Neural cell (in vitro differentiated cells): ENCODE measurements around the gene MDGA2. TPM values are rescaled to one million over a fixed set of nuclear protein-coding genes. Genes with fewer than 3 reads are reported as not detected.

Experiments used
- H2AFZ ChIP-seq: fragments of 200-600, 300-800 bp; sonication (generic), shearing (Covaris generic); 2 replicates; pipeline ENCODE4 v1.6.0; 2014; ENCODE audit warnings: low read depth, mild to moderate bottlenecking, antibody characterized with exemption, low read length, moderate library complexity
- H3F3A ChIP-seq: fragments of 200-600 bp; shearing (Covaris generic); 2 replicates; pipeline ENCODE4 v1.6.1; 2016; ENCODE audit warnings: mild to moderate bottlenecking, moderate library complexity, mixed read lengths, antibody characterized with exemption, low read length; ENCODE audit not compliant: insufficient read depth, poor library complexity, severe bottlenecking
- H3K27ac ChIP-seq: fragments of 200-600, 300-800 bp; sonication (generic), shearing (Covaris generic); 2 replicates; pipeline ENCODE4 v1.5.1; 2014; ENCODE audit warnings: mild to moderate bottlenecking, low read length, moderate library complexity
- H3K27me3 ChIP-seq: fragments of 300-800, 200-600 bp; sonication (generic), shearing (Covaris generic); 2 replicates; pipeline ENCODE4 v1.6.0; 2014; ENCODE audit warnings: mild to moderate bottlenecking, low read depth, low read length, moderate library complexity; ENCODE audit not compliant: insufficient read depth
- H3K36me3 ChIP-seq: fragments of 300-800, 200-600 bp; sonication (generic), shearing (Covaris generic); 2 replicates; pipeline ENCODE4 v1.5.1; 2014; ENCODE audit warnings: mild to moderate bottlenecking, antibody characterized with exemption, low read length, moderate library complexity; ENCODE audit not compliant: insufficient read depth
- H3K4me2 ChIP-seq: fragments of 300-800, 200-600 bp; sonication (generic), shearing (Covaris generic); 2 replicates; pipeline ENCODE4 v1.6.0; 2014; ENCODE audit warnings: mild to moderate bottlenecking, low read length
- H3K4me3 ChIP-seq: fragments of 300-800, 200-600 bp; sonication (generic), shearing (Covaris generic); 2 replicates; pipeline ENCODE4 v1.5.1; 2014; ENCODE audit warnings: mild to moderate bottlenecking, low read length, moderate library complexity
- H3K79me2 ChIP-seq: fragments of 200-600 bp; shearing (Covaris generic); replicated peaks from 2 replicates; pipeline ENCODE4 v1.6.0; 2014; ENCODE audit warnings: mild to moderate bottlenecking, low read length, moderate library complexity; ENCODE audit not compliant: insufficient read depth
- H3K9ac ChIP-seq: fragments of 300-800, 200-600 bp; sonication (generic), shearing (Covaris generic); 2 replicates; pipeline ENCODE4 v1.6.1; 2016; ENCODE audit warnings: mild to moderate bottlenecking, low read length, mixed read lengths
- H3K9me2 ChIP-seq: fragments of 200-600 bp; shearing (Covaris generic); 2 replicates; pipeline ENCODE4 v1.6.1; 2016; ENCODE audit warnings: mild to moderate bottlenecking, low read length, mixed read lengths; ENCODE audit not compliant: insufficient read depth
- H3K9me3 ChIP-seq: fragments of 200-600, 300-800 bp; sonication (generic), shearing (Covaris generic); 2 replicates; pipeline ENCODE4 v1.6.1; 2016; ENCODE audit warnings: mild to moderate bottlenecking, mixed run types, low read length, moderate library complexity, mixed read lengths
- H4K20me1 ChIP-seq: fragments of 200-600 bp; shearing (Covaris generic); 2 replicates; pipeline ENCODE4 v1.6.1; 2016; ENCODE audit warnings: mild to moderate bottlenecking, mixed run types; ENCODE audit not compliant: insufficient read depth
- CTCF ChIP-seq: fragments of 450-650 bp; IDR thresholded peaks from 2 replicates; pipeline ENCODE4 v1.5.1; 2014; ENCODE audit warnings: antibody characterized with exemption, mild to moderate bottlenecking, moderate library complexity; ENCODE audit not compliant: poor library complexity, severe bottlenecking
- EZH2 ChIP-seq: fragments of 200-600, 300-800 bp; shearing (Covaris generic), sonication (generic); IDR thresholded peaks from 2 replicates; pipeline ENCODE4 v1.6.1; 2014; ENCODE audit warnings: antibody characterized with exemption, low read length, borderline replicate concordance, mild to moderate bottlenecking; ENCODE audit not compliant: insufficient read depth, poor library complexity, severe bottlenecking
- MXI1 ChIP-seq: fragments of 450-650 bp; conservative IDR thresholded peaks from 2 replicates; pipeline ENCODE4 v1.6.1; 2014; ENCODE audit warnings: antibody characterized with exemption, mild to moderate bottlenecking; ENCODE audit not compliant: poor library complexity, severe bottlenecking
- POLR2AphosphoS5 ChIP-seq: IDR thresholded peaks from 2 replicates; pipeline ENCODE4 v1.6.1; 2012
- RAD21 ChIP-seq: fragments of 450-650 bp; conservative IDR thresholded peaks from 2 replicates; pipeline ENCODE4 v1.6.1; 2014; ENCODE audit warnings: antibody characterized with exemption, mild to moderate bottlenecking, moderate library complexity
- SMC3 ChIP-seq: fragments of 450-650 bp; conservative IDR thresholded peaks from 2 replicates; pipeline ENCODE4 v1.6.1; 2014; ENCODE audit warnings: antibody characterized with exemption, mild to moderate bottlenecking, moderate library complexity; ENCODE audit not compliant: poor library complexity
- TAF1 ChIP-seq: IDR thresholded peaks from 2 replicates; pipeline ENCODE4 v1.6.1; 2012; ENCODE audit warnings: low read depth
- polyA plus RNA-seq: library from polyadenylated mRNA; depleted of rRNA; stranded (reverse); fragments of >200 nt; gene quantifications from 2 replicates; pipeline ENCODE4 v1.2.3, GENCODE V29; 2014
- TF ChIP-seq, protein P1 (sequence below): IDR thresholded peaks from 2 replicates; pipeline ENCODE4 v1.6.1; 2012; ENCODE audit warnings: borderline replicate concordance

Gene MDGA2
- polyA plus RNA-seq, 1 donor from 2014 or later, result 3.8 TPM

DNA sequence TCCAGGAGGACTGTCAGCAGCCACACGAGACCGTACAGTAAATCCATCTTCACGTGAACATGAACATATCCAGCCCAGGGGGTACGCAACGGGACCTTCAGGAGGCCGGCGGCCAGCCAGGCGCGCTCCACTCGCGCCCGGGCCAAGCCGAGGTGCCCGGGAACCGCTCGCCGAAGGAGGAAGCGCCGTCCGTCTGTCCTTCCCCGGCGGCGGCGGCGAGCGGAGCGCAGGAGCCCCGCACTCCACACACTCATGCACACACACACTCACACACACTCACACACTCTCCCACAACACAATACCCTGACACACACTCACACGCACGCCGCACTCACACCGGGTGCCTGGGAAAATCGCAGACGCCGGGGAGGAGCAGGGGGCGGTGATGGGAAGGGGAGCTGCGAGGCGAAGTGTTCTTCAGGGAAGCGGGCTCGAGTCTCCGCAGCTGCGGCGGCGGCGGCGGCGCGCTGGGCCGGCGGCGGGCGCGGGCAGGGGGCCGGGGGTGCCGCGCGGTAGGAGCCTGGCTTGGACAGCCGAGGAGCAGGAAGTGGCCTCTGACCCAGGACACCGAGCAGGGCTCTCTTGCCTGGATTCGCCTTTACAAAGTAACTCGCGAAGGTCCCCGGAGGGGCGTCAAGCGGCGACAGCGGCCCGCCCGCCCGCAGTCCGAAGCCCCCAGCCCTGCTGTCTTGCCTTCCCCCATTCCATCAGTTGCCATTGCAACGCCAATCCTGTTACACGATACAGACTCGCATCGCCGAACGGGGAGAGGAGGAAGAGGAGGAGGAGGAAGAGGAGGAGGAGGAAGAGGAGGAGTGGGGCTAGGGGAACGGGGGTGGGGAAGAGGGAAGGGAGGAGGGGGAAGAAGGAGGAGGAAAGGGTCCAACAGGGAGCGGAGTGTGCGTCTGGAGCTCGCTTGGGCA, 601 bp downstream of the MDGA2 start:
- Histone ChIP-seq H3K9me2 (no peaks in the 10 kb centered on the region), H2AFZ (peak overlapping the region; percentile 62), H3K4me3 (peak overlapping the region; percentile 81), H3K27ac (peak overlapping the region; percentile 64), H3K9ac (peak overlapping the region; percentile 75), H3K4me2 (peak overlapping the region; percentile 81), H3K27me3 (peaks cover 11% of the 10 kb centered on the region), H4K20me1 (no peaks in the 10 kb centered on the region), H3F3A (peaks cover 3% of the 10 kb centered on the region), H3K36me3 (no peaks in the 10 kb centered on the region), H3K9me3 (no peaks in the 10 kb centered on the region), H3K79me2 (no peaks in the 10 kb centered on the region)
- TF ChIP-seq MXI1, result peak; percentile 69
- TF ChIP-seq RAD21, result peak; percentile 53
- no peak for TF ChIP-seq TAF1
- peak; percentile 54 for TF ChIP-seq SMC3
- TF ChIP-seq, protein P1, sequence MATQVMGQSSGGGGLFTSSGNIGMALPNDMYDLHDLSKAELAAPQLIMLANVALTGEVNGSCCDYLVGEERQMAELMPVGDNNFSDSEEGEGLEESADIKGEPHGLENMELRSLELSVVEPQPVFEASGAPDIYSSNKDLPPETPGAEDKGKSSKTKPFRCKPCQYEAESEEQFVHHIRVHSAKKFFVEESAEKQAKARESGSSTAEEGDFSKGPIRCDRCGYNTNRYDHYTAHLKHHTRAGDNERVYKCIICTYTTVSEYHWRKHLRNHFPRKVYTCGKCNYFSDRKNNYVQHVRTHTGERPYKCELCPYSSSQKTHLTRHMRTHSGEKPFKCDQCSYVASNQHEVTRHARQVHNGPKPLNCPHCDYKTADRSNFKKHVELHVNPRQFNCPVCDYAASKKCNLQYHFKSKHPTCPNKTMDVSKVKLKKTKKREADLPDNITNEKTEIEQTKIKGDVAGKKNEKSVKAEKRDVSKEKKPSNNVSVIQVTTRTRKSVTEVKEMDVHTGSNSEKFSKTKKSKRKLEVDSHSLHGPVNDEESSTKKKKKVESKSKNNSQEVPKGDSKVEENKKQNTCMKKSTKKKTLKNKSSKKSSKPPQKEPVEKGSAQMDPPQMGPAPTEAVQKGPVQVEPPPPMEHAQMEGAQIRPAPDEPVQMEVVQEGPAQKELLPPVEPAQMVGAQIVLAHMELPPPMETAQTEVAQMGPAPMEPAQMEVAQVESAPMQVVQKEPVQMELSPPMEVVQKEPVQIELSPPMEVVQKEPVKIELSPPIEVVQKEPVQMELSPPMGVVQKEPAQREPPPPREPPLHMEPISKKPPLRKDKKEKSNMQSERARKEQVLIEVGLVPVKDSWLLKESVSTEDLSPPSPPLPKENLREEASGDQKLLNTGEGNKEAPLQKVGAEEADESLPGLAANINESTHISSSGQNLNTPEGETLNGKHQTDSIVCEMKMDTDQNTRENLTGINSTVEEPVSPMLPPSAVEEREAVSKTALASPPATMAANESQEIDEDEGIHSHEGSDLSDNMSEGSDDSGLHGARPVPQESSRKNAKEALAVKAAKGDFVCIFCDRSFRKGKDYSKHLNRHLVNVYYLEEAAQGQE, result peak; percentile 58

- Histone ChIP-seq H4K20me1 (no peaks in the 10 kb centered on the region), H3K9me3 (no peaks in the 10 kb centered on the region), H3K4me2 (peak overlapping the region; percentile 20), H3K4me3 (peak overlapping the region; percentile 81), H3K36me3 (no peaks in the 10 kb centered on the region), H3K27me3 (peaks cover 11% of the 10 kb centered on the region), H3F3A (peaks cover 3% of the 10 kb centered on the region), H3K79me2 (no peaks in the 10 kb centered on the region), H3K27ac (peak overlapping the region; percentile 58), H3K9me2 (no peaks in the 10 kb centered on the region), H3K9ac (peak overlapping the region; percentile 75), H2AFZ (peak overlapping the region; percentile 62)
- no peak for TF ChIP-seq EZH2
- no peak for TF ChIP-seq POLR2AphosphoS5
- no peak for TF ChIP-seq CTCF
- TF ChIP-seq RAD21, result no peak
- no peak for TF ChIP-seq MXI1
Measured at GRCh38 chr14:47674148-47674542, 1.3 kb downstream of the MDGA2 start.
